Ishikawa (cell line): ENCODE data around the gene MED16.

Experiments used
- FOXM1 ChIP-seq: IDR thresholded peaks from 2 replicates; pipeline ENCODE4 v1.6.1; 2012; ENCODE audit warnings: low read depth, borderline replicate concordance
- RAD21 ChIP-seq: IDR thresholded peaks from 2 replicates; pipeline ENCODE4 v1.6.1; 2012; ENCODE audit warnings: low read depth
- REST ChIP-seq: IDR thresholded peaks from 2 replicates; pipeline ENCODE4 v1.6.1; 2012; ENCODE audit warnings: low read depth, mild to moderate bottlenecking

GRCh38 chr19:902093-902370 is 9.0 kb upstream of the MED16 start:
- TF ChIP-seq RAD21 (no peak), REST (no peak), FOXM1 (no peak)
